H1 (cell line): ENCODE results near the gene MGMT. TPM values are rescaled to one million over a fixed set of nuclear protein-coding genes. Genes with fewer than 3 reads are reported as not detected.

ENCODE experiments used
- CTCF ChIA-PET: fragments of 300-600 bp; sonication (Branson Sonifier 250); formaldehyde crosslinking; loops from one replicate; lab custom pipeline; 2021; ENCODE audit not compliant: partially characterized antibody; lab: Charles Lee
- POLR2A ChIA-PET: fragments of 300-600 bp; sonication (Branson Sonifier 250); formaldehyde crosslinking; loops from one replicate; lab custom pipeline; 2021; ENCODE audit warnings: inconsistent platforms; ENCODE audit not compliant: partially characterized antibody; lab: Charles Lee
- DNase-seq, 2 experiments: peaks; one replicate each; pipeline versions ENCODE4 v3.0.0 to v3.0.0-alpha.2; 2010 to 2022; ENCODE audit warnings: low spot score in 2 of 2, low read depth in 1 of 2, mixed read lengths in 1 of 2
- FAIRE-seq: peaks from 2 replicates; lab custom pipeline; 2011; peaks lifted over from hg19 to GRCh38; lab: Jason Lieb, UNC
- H2AFZ ChIP-seq: 2 replicates; pipeline ENCODE4 v1.8.1; 2012; ENCODE audit warnings: low read length, inconsistent platforms
- H2AK5ac ChIP-seq: 2 replicates; pipeline ENCODE4 v1.6.1; 2013; ENCODE audit warnings: low read depth, low read length
- H2BK120ac ChIP-seq: replicated peaks from 2 replicates; pipeline ENCODE3; 2013; ENCODE audit warnings: low read depth, low read length, inconsistent platforms
- H2BK12ac ChIP-seq: 2 replicates; pipeline ENCODE4 v1.6.1; 2013; ENCODE audit warnings: low read depth, low read length
- H2BK15ac ChIP-seq: 2 replicates; pipeline ENCODE4 v1.6.1; 2013; ENCODE audit warnings: low read length
- H2BK20ac ChIP-seq: 2 replicates; pipeline ENCODE4 v1.6.1; 2013; ENCODE audit warnings: low read length
- H2BK5ac ChIP-seq: 2 replicates; pipeline ENCODE4 v1.6.1; 2013; ENCODE audit warnings: low read depth, low read length
- H3K14ac ChIP-seq: 2 replicates; pipeline ENCODE4 v1.6.1; 2013; ENCODE audit warnings: inconsistent platforms; ENCODE audit not compliant: insufficient read length
- H3K18ac ChIP-seq: 2 replicates; pipeline ENCODE4 v1.6.1; 2013; ENCODE audit warnings: low read length; ENCODE audit errors: extremely low read depth
- H3K23ac ChIP-seq: 2 replicates; pipeline ENCODE4 v1.6.1; 2013; ENCODE audit warnings: inconsistent platforms; ENCODE audit not compliant: insufficient read length
- H3K23me2 ChIP-seq: 2 replicates; pipeline ENCODE4 v1.6.1; 2013; ENCODE audit warnings: low read depth, low read length
- H3K27ac ChIP-seq: 2 replicates; pipeline ENCODE4 v1.6.1; 2011; ENCODE audit warnings: low read depth, low read length, inconsistent platforms
- H3K27me3 ChIP-seq, 4 experiments: replicated peaks in 1 of 4; 1 replicate in 1 of 4; 2 replicates in 3 of 4; pipeline versions ENCODE4 v1.6.1 to v1.8.1; 2011 to 2013; ENCODE audit warnings: low read length in 3 of 4, mild to moderate bottlenecking in 3 of 4, inconsistent platforms in 2 of 4, mixed read lengths in 2 of 4, moderate library complexity in 1 of 4; ENCODE audit not compliant: control insufficient read depth in 3 of 4, insufficient read depth in 3 of 4; ENCODE audit errors: extremely low read depth in 1 of 4
- H3K36me3 ChIP-seq, 4 experiments: 2 replicates each; pipeline versions ENCODE4 v1.6.1 to v1.8.1; 2011 to 2013; ENCODE audit warnings: mild to moderate bottlenecking in 4 of 4, low read length in 3 of 4, moderate library complexity in 2 of 4, control low read depth in 1 of 4, inconsistent platforms in 1 of 4; ENCODE audit not compliant: insufficient read depth in 4 of 4, control insufficient read depth in 2 of 4
- H3K4ac ChIP-seq: replicated peaks from 2 replicates; pipeline ENCODE3; 2013; ENCODE audit warnings: low read length, low read depth, mixed read lengths, inconsistent platforms; ENCODE audit not compliant: insufficient read length
- H3K4me1 ChIP-seq, 4 experiments: replicated peaks in 1 of 4; 1 replicate in 1 of 4; 2 replicates in 3 of 4; pipeline versions ENCODE4 v1.6.1 to v1.8.1; 2011 to 2013; ENCODE audit warnings: low read length in 3 of 4, inconsistent platforms in 2 of 4, mixed read lengths in 1 of 4; ENCODE audit not compliant: insufficient read depth in 4 of 4, control insufficient read depth in 3 of 4
- H3K4me2 ChIP-seq, 2 experiments: 2 replicates each; pipeline versions ENCODE4 v1.6.1 to v1.8.1; 2011 to 2013; ENCODE audit warnings: low read depth in 2 of 2, low read length in 2 of 2, control low read depth in 1 of 2, inconsistent platforms in 1 of 2, mild to moderate bottlenecking in 1 of 2; ENCODE audit not compliant: insufficient read depth in 1 of 2
- H3K4me3 ChIP-seq, 4 experiments: fragments of 200-600, 300-600 bp in 1 of 4; sonication (generic), shearing (Covaris generic), sonication (Bioruptor Twin) in 1 of 4; 2 replicates each; pipeline versions ENCODE4 v1.5.1 to v1.8.1; 2011 to 2016; ENCODE audit warnings: low read length in 4 of 4, low read depth in 3 of 4, control low read depth in 2 of 4, inconsistent platforms in 2 of 4, mild to moderate bottlenecking in 2 of 4, mixed read lengths in 1 of 4, moderate library complexity in 1 of 4; ENCODE audit not compliant: insufficient read depth in 2 of 4; ENCODE audit errors: extremely low read depth in 1 of 4
- H3K56ac ChIP-seq: replicated peaks from 2 replicates; pipeline ENCODE3; 2013; ENCODE audit warnings: low read depth, mild to moderate bottlenecking, mixed read lengths, low read length, inconsistent platforms; ENCODE audit not compliant: insufficient read length
- H3K79me1 ChIP-seq: 2 replicates; pipeline ENCODE4 v1.6.1; 2013; ENCODE audit warnings: low read depth, low read length, control low read depth
- H3K79me2 ChIP-seq, 2 experiments: 2 replicates each; pipeline versions ENCODE4 v1.6.1 to v1.8.1; 2012 to 2013; ENCODE audit warnings: low read length in 2 of 2, mild to moderate bottlenecking in 2 of 2, inconsistent platforms in 1 of 2; ENCODE audit not compliant: insufficient read depth in 2 of 2, control insufficient read depth in 1 of 2
- H3K9ac ChIP-seq, 4 experiments: replicated peaks in 1 of 4; 1 replicate in 1 of 4; 2 replicates in 3 of 4; pipeline versions ENCODE4 v1.6.1 to v1.8.1; 2011 to 2013; ENCODE audit warnings: low read depth in 3 of 4, low read length in 3 of 4, control low read depth in 2 of 4, mild to moderate bottlenecking in 2 of 4, moderate library complexity in 2 of 4, inconsistent platforms in 1 of 4; ENCODE audit errors: extremely low read depth in 1 of 4
- H3K9me3 ChIP-seq, 2 experiments: 2 replicates each; pipeline versions ENCODE4 v1.6.1 to v1.8.1; 2012 to 2013; ENCODE audit warnings: mild to moderate bottlenecking in 2 of 2, moderate library complexity in 2 of 2, control low read depth in 1 of 2, inconsistent platforms in 1 of 2, low read depth in 1 of 2, low read length in 1 of 2, mixed read lengths in 1 of 2; ENCODE audit not compliant: insufficient read depth in 2 of 2
- H4K20me1 ChIP-seq, 2 experiments: replicated peaks in 1 of 2; 2 replicates each; pipeline versions ENCODE3 to v1.8.1; 2011 to 2013; ENCODE audit warnings: inconsistent platforms in 2 of 2, low read length in 2 of 2, mild to moderate bottlenecking in 1 of 2; ENCODE audit not compliant: insufficient read depth in 2 of 2, control insufficient read depth in 1 of 2
- H4K5ac ChIP-seq: 2 replicates; pipeline ENCODE4 v1.6.1; 2013; ENCODE audit warnings: low read length, low read depth, mixed read lengths, inconsistent platforms; ENCODE audit not compliant: insufficient read length
- H4K8ac ChIP-seq: 2 replicates; pipeline ENCODE4 v1.8.0; 2013; ENCODE audit warnings: mild to moderate bottlenecking, moderate library complexity, low read length, inconsistent platforms; ENCODE audit not compliant: insufficient read depth; ENCODE audit errors: extremely low read depth
- H4K91ac ChIP-seq: replicated peaks from 2 replicates; pipeline ENCODE3; 2013; ENCODE audit warnings: low read length, mixed read lengths, inconsistent platforms; ENCODE audit not compliant: insufficient read length
- CEBPB ChIP-seq: IDR thresholded peaks from 2 replicates; pipeline ENCODE4 v1.6.1; 2012; ENCODE audit warnings: low read depth, low read length
- SRF ChIP-seq: IDR thresholded peaks from 2 replicates; pipeline ENCODE4 v1.6.1; 2011; ENCODE audit warnings: mild to moderate bottlenecking, low read depth, low read length, moderate library complexity
- WGBS, 2 experiments: shearing (Covaris generic) in 1 of 2; methylation state at CpG; one replicate each; pipeline versions ENCODE4 v1.1.6 to v1.1.7; 2013 to 2015; ENCODE audit warnings: low lambda C conversion rate in 2 of 2, mixed read lengths in 2 of 2, inconsistent platforms in 1 of 2, low coverage in 1 of 2, missing lambda C conversion rate in 1 of 2; ENCODE audit not compliant: insufficient replicate concordance in 2 of 2, insufficient coverage in 1 of 2, insufficient read length in 1 of 2; ENCODE audit errors: extremely low coverage in 1 of 2, missing lambda C conversion rate in 1 of 2; 5-methylcytosine and 5-hydroxymethylcytosine counted together
- polyA plus RNA-seq, 7 experiments: library from polyadenylated mRNA; depleted of rRNA in 3 of 7; stranded (reverse) in 5 of 7; unstranded in 2 of 7; fragments of >200 nt in 5 of 7; fragments of 200-250 nt in 2 of 7; gene quantifications; 1 replicate in 5 of 7; 2 replicates in 1 of 7; 4 replicates in 1 of 7; pipeline versions ENCODE4 v1.2.1 to v1.2.3, GENCODE V29; 2011 to 2013; ENCODE audit warnings: missing spikeins in 2 of 7, mixed read lengths in 2 of 7
- total RNA-seq: library from RNA; stranded (reverse); fragmentation: NEBNext Ultra II Directional; extraction: Animal tissue kit (Norgen Biotek cat#: 25700); gene quantifications from 2 replicates; pipeline ENCODE4 v1.2.1, GENCODE V29; 2021

MGMT gene
- total and polyA plus RNA-seq, 2 of the 8 experiments (the other 6 are each of a cell fraction or from before 2014, with no cell fraction given): 9.9 to 10.7 TPM

- no peaks in the 10 kb centered on the region for H3K79me1 ChIP-seq
- WGBS, 2 experiments: 83% methylated on average over 10 of the region's 10 CpGs; no CpG with 5 or more reads in 1 of the 2 experiments
Observed at GRCh38 chr10:129517680-129518057, 50.6 kb downstream of the MGMT start.

More at GRCh38 chr10:129517680-129518057, 50.6 kb downstream of the MGMT start:
- Histone ChIP-seq H2BK120ac (no peak overlapping the region), H4K20me1 (no peaks in the 10 kb centered on the region), H3K4me2 (no peak overlapping the region), H3K27ac (no peak overlapping the region), H2BK12ac (no peak overlapping the region), H3K36me3 (no peaks in the 10 kb centered on the region), H3K27me3 (no peaks in the 10 kb centered on the region), H2AK5ac (no peak overlapping the region), H3K56ac (no peak overlapping the region), H2BK20ac (no peak overlapping the region), H3K9ac (no peak overlapping the region), H3K4me1 (peaks cover 0 to 11% (median 8%) of the 10 kb centered on the region in 4 experiments; a peak in 6 of 7 replicates), H2AFZ (no peak overlapping the region), H3K4me3 (no peak overlapping the region), H3K18ac (no peak overlapping the region), H2BK15ac (no peak overlapping the region), H3K4ac (no peak overlapping the region), H4K5ac (no peak overlapping the region), H3K23ac (no peak overlapping the region), H3K9me3 (peaks cover 0 to 3% of the 10 kb centered on the region in 2 experiments; a peak in 1 of 4 replicates), H2BK5ac (no peak overlapping the region), H4K8ac (no peak overlapping the region), H3K79me2 (no peaks in the 10 kb centered on the region; a peak in 2 of 4 replicates), H3K14ac (no peak overlapping the region), H3K23me2 (no peaks in the 10 kb centered on the region), H4K91ac (no peak overlapping the region)
- DNase-seq (no peak), FAIRE-seq (no peak)
- TF ChIP-seq CEBPB (no peak), SRF (peak; percentile 37; the same call in 1 of the 2 replicates)
- ChIA-PET POLR2A (no interaction called here), CTCF (interaction anchor here (0.6 kb wide), 1 partner anchor 176 kb away, joined by 3 read pairs; no protein-coding TSS in a partner anchor)
